ENCODE data around the gene VBP1.

DNA sequence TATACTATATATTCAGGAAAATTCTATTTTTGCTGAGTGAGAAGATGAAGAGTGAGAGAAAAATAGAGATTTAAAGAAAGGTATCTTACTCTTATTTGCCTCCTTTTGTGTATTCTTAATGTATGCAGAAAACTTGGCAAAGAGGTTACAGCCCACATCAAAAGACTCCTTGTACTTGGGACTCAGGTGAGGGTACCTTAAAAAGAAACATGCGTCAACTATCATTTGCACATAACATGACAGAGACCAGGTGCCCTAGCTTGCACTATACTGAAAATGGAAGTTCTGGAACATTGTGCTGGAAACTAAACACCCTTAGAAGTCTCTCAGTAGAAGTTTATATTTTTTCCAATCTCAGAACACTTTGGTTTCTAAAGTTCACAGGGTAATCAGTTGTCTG lies 63.6 kb downstream of the VBP1 start:
- TF ChIP-seq, protein P1, sequence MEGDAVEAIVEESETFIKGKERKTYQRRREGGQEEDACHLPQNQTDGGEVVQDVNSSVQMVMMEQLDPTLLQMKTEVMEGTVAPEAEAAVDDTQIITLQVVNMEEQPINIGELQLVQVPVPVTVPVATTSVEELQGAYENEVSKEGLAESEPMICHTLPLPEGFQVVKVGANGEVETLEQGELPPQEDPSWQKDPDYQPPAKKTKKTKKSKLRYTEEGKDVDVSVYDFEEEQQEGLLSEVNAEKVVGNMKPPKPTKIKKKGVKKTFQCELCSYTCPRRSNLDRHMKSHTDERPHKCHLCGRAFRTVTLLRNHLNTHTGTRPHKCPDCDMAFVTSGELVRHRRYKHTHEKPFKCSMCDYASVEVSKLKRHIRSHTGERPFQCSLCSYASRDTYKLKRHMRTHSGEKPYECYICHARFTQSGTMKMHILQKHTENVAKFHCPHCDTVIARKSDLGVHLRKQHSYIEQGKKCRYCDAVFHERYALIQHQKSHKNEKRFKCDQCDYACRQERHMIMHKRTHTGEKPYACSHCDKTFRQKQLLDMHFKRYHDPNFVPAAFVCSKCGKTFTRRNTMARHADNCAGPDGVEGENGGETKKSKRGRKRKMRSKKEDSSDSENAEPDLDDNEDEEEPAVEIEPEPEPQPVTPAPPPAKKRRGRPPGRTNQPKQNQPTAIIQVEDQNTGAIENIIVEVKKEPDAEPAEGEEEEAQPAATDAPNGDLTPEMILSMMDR (IDR thresholded peaks at IDR 0.05): no peak
- TF ChIP-seq, protein P2, sequence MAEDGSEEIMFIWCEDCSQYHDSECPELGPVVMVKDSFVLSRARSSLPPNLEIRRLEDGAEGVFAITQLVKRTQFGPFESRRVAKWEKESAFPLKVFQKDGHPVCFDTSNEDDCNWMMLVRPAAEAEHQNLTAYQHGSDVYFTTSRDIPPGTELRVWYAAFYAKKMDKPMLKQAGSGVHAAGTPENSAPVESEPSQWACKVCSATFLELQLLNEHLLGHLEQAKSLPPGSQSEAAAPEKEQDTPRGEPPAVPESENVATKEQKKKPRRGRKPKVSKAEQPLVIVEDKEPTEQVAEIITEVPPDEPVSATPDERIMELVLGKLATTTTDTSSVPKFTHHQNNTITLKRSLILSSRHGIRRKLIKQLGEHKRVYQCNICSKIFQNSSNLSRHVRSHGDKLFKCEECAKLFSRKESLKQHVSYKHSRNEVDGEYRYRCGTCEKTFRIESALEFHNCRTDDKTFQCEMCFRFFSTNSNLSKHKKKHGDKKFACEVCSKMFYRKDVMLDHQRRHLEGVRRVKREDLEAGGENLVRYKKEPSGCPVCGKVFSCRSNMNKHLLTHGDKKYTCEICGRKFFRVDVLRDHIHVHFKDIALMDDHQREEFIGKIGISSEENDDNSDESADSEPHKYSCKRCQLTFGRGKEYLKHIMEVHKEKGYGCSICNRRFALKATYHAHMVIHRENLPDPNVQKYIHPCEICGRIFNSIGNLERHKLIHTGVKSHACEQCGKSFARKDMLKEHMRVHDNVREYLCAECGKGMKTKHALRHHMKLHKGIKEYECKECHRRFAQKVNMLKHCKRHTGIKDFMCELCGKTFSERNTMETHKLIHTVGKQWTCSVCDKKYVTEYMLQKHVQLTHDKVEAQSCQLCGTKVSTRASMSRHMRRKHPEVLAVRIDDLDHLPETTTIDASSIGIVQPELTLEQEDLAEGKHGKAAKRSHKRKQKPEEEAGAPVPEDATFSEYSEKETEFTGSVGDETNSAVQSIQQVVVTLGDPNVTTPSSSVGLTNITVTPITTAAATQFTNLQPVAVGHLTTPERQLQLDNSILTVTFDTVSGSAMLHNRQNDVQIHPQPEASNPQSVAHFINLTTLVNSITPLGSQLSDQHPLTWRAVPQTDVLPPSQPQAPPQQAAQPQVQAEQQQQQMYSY (CRISPR knock-in tag; IDR thresholded peaks at IDR 0.05): no peak
- no peak for TF ChIP-seq ZNF138 (CRISPR knock-in tag; conservative IDR thresholded peaks at IDR 0.05)
- TF ChIP-seq, protein P3, sequence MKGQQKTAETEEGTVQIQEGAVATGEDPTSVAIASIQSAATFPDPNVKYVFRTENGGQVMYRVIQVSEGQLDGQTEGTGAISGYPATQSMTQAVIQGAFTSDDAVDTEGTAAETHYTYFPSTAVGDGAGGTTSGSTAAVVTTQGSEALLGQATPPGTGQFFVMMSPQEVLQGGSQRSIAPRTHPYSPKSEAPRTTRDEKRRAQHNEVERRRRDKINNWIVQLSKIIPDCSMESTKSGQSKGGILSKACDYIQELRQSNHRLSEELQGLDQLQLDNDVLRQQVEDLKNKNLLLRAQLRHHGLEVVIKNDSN (CRISPR knock-in tag; IDR thresholded peaks at IDR 0.05): no peak
- no peak for TF ChIP-seq SMAD4 (CRISPR knock-in tag; IDR thresholded peaks at IDR 0.05)
- no peak for TF ChIP-seq NR2C2 (CRISPR knock-in tag; IDR thresholded peaks at IDR 0.05)
- TF ChIP-seq, protein P4, sequence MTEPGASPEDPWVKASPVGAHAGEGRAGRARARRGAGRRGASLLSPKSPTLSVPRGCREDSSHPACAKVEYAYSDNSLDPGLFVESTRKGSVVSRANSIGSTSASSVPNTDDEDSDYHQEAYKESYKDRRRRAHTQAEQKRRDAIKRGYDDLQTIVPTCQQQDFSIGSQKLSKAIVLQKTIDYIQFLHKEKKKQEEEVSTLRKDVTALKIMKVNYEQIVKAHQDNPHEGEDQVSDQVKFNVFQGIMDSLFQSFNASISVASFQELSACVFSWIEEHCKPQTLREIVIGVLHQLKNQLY (CRISPR knock-in tag; IDR thresholded peaks at IDR 0.05): no peak
- TF ChIP-seq NFYB (CRISPR knock-in tag; conservative IDR thresholded peaks at IDR 0.05; ENCODE audit: low read depth): no peak
- TF ChIP-seq ATF1 (CRISPR knock-in tag; IDR thresholded peaks at IDR 0.05): no peak
- TF ChIP-seq SP1 (CRISPR knock-in tag; conservative IDR thresholded peaks at IDR 0.05): no peak
- no peak for TF ChIP-seq TCF7 (CRISPR knock-in tag; IDR thresholded peaks at IDR 0.05; ENCODE audit: low read depth)
- no peak for TF ChIP-seq CREB1 (CRISPR knock-in tag; IDR thresholded peaks at IDR 0.05)
- TF ChIP-seq, protein P5, sequence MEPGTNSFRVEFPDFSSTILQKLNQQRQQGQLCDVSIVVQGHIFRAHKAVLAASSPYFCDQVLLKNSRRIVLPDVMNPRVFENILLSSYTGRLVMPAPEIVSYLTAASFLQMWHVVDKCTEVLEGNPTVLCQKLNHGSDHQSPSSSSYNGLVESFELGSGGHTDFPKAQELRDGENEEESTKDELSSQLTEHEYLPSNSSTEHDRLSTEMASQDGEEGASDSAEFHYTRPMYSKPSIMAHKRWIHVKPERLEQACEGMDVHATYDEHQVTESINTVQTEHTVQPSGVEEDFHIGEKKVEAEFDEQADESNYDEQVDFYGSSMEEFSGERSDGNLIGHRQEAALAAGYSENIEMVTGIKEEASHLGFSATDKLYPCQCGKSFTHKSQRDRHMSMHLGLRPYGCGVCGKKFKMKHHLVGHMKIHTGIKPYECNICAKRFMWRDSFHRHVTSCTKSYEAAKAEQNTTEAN (CRISPR knock-in tag; IDR thresholded peaks at IDR 0.05): no peak

All from WTC11 (cell line).